ENCODE data around the gene REPS2. TPM values are rescaled to one million over a fixed set of nuclear protein-coding genes. Genes with fewer than 3 reads are reported as not detected.

The REPS2 gene
- total RNA-seq, 1 experiment from 2014 or later, result 3.7 TPM

GRCh38 chrX:17120816-17121215, 174.4 kb downstream of the REPS2 start:
- no peak overlapping the region for H4K91ac ChIP-seq (ENCODE audit: insufficient read length, low read depth, low read length)
- 0 out of 2 replicates have a peak, but pooled peaks cover 3% of the 10 kb centered on the region for H3K4me1 ChIP-seq (ENCODE audit: insufficient read depth, low read length)
- H3K4me2 ChIP-seq (ENCODE audit: insufficient read depth, insufficient read length, low read length), result no peak overlapping the region
- no peak overlapping the region for H2BK120ac ChIP-seq (ENCODE audit: low read depth, low read length, poor library complexity, severe bottlenecking)
- Mint-ChIP-seq H3K4me3 (no peak overlapping the region), H3K27me3 (ENCODE audit: low read depth) (no peaks in the 10 kb centered on the region), H3K9me3 (peaks cover 4 to 8% of the 10 kb centered on the region in 2 experiments), H3K36me3 (ENCODE audit: insufficient read depth in 1 of 3, low read depth in 3 of 3) (peaks cover 6 to 18% (median 10%) of the 10 kb centered on the region in 3 experiments; a peak in 6 of 7 replicates), H3K4me1 (peaks cover 7 to 10% of the 10 kb centered on the region in 2 experiments), H3K27ac (peak overlapping the region in 1 of 3 experiments; percentile 96; a peak in 3 of 7 replicates)
- no peak overlapping the region for H3K18ac ChIP-seq (ENCODE audit: insufficient read length, low read depth, low read length)
- H3K4ac ChIP-seq (ENCODE audit: low read depth, low read length), result no peak overlapping the region
- no peak overlapping the region for H4K5ac ChIP-seq (ENCODE audit: insufficient read length, low read depth, low read length)
- no peaks in the 10 kb centered on the region for H4K20me1 ChIP-seq (ENCODE audit: control insufficient read depth, insufficient read depth, insufficient read length)
- no CpG with 5 or more reads among the region's 6 CpGs for WGBS (ENCODE audit: extremely low coverage, insufficient read length, low lambda C conversion rate)
- TF ChIP-seq CTCF (conservative IDR thresholded peaks at IDR 0.05), result no peak
- no peak overlapping the region for H3K9ac ChIP-seq (ENCODE audit: extremely low read depth, insufficient read length, low read length)
- no peaks in the 10 kb centered on the region for H3K23me2 ChIP-seq (ENCODE audit: insufficient read length, low read depth, low read length, poor library complexity, severe bottlenecking)
- H3K14ac ChIP-seq (ENCODE audit: insufficient read depth, low read length), result no peak overlapping the region
- H3K79me2 ChIP-seq (ENCODE audit: insufficient read depth, low read length), result no peaks in the 10 kb centered on the region
- H3K9me3 ChIP-seq (ENCODE audit: control insufficient read depth, low read depth, low read length), result peaks cover 12% of the 10 kb centered on the region
- no peak for DNase-seq
- no peak overlapping the region for H2AK5ac ChIP-seq (ENCODE audit: insufficient read length, low read length)
- no peaks in the 10 kb centered on the region for H3K27me3 ChIP-seq (ENCODE audit: insufficient read depth, low read length)
- H3T11ph ChIP-seq (ENCODE audit: low read length), result no peak overlapping the region
- no peak overlapping the region for H2BK5ac ChIP-seq (ENCODE audit: insufficient read length, low read length)
- H4K8ac ChIP-seq (replicated peaks; ENCODE audit: insufficient read length, low read depth, low read length), result no peak overlapping the region
- no peak overlapping the region for H2BK15ac ChIP-seq (ENCODE audit: low read depth, low read length)
- H3K79me1 ChIP-seq (ENCODE audit: insufficient read depth, low read depth, low read length, poor library complexity, severe bottlenecking), result no peaks in the 10 kb centered on the region
- H2AFZ ChIP-seq (ENCODE audit: low read length), result no peak overlapping the region
- no peak overlapping the region for H3K23ac ChIP-seq (ENCODE audit: insufficient read length, low read depth, low read length)
- H2BK20ac ChIP-seq (ENCODE audit: low read depth, low read length, poor library complexity, severe bottlenecking), result no peak overlapping the region
- no peak overlapping the region for H3K56ac ChIP-seq (ENCODE audit: insufficient read length, low read depth, low read length)
- H3K27ac ChIP-seq (ENCODE audit: insufficient read length, low read depth, low read length), result no peak overlapping the region
- no peak overlapping the region for H2BK12ac ChIP-seq (ENCODE audit: insufficient read length, low read depth, low read length)
